Body of pancreas (tissue), 4 donors: ENCODE data around the gene ELF1. TPM values are rescaled to one million over a fixed set of nuclear protein-coding genes. Genes with fewer than 3 reads are reported as not detected.
"Not testable (repeated sequence)": the region's sequence is repeated elsewhere in the genome, so short reads cannot be mapped to it uniquely, and the experiment has no call there.

ENCODE experiments used
- ATAC-seq: fragments of 150-250 bp; one replicate; pipeline ENCODE4 v1.9.1; 2016
- DNase-seq, 4 donors: peaks; one replicate each; pipeline ENCODE4 v3.0.0-alpha.2; 2019
- H3K27ac ChIP-seq, 4 donors: fragments of 200-600 bp; sonication (generic); 1 replicate in 3 of 4; 2 replicates in 1 of 4; pipeline versions ENCODE4 v1.5.1 to v1.6.1; 2016 to 2019; ENCODE audit warnings: mild to moderate bottlenecking in 1 of 4, mixed read lengths in 1 of 4, moderate library complexity in 1 of 4
- H3K27me3 ChIP-seq, 2 donors: fragments of 200-600 bp; sonication (generic); one replicate each; pipeline ENCODE4 v1.6.0; 2016; ENCODE audit warnings: mild to moderate bottlenecking in 1 of 2
- H3K36me3 ChIP-seq, 2 donors: fragments of 200-600 bp; sonication (generic); replicated peaks in 1 of 2; 2 replicates each; pipeline ENCODE4 v1.5.1; 2016; ENCODE audit warnings: low read depth in 2 of 2; ENCODE audit not compliant: insufficient read depth in 1 of 2
- H3K4me1 ChIP-seq: fragments of 200-600 bp; sonication (generic); one replicate; pipeline ENCODE4 v1.6.0; 2016
- H3K4me3 ChIP-seq, 2 donors: fragments of 200-600 bp; sonication (generic); 1 replicate in 1 of 2; 2 replicates in 1 of 2; pipeline ENCODE4 v1.5.1; 2016 to 2019
- H3K9me3 ChIP-seq, 3 donors: fragments of 200-600 bp; sonication (generic); 1 replicate in 2 of 3; 2 replicates in 1 of 3; pipeline ENCODE4 v1.5.1; 2016
- POLR2A ChIP-seq, 3 donors: fragments of 450-650 bp; IDR thresholded peaks; one replicate each; pipeline ENCODE4 v1.6.1; 2016; ENCODE audit warnings: antibody characterized with exemption in 3 of 3, mild to moderate bottlenecking in 2 of 3
- WGBS, 2 donors: methylation state at CpG; one replicate each; pipeline ENCODE4 v1.1.5; 2017; 5-methylcytosine and 5-hydroxymethylcytosine counted together
- intact Hi-C: fragments of 100-400 bp; cut with DNase I; formaldehyde crosslinking; loops from one replicate; pipeline ENCODE4 v1.15.1; 2023
- total RNA-seq, 2 donors: library from RNA; depleted of rRNA; stranded (reverse); fragments of >200 nt; gene quantifications; one replicate each; pipeline ENCODE4 v1.1.0, GENCODE V29; 2016
- TF ChIP-seq, protein P1 (sequence below), 7 experiments: fragments of 450-650 bp in 4 of 7; fragments of 200-600 bp in 3 of 7; sonication (generic) in 3 of 7; IDR thresholded peaks; one replicate each; pipeline ENCODE4 v1.5.1; 2016 to 2019; ENCODE audit warnings: antibody characterized with exemption in 7 of 7

ELF1 gene
- total RNA-seq, 2 donors from 2014 or later, result 40.5 to 61.7 TPM

DNA sequence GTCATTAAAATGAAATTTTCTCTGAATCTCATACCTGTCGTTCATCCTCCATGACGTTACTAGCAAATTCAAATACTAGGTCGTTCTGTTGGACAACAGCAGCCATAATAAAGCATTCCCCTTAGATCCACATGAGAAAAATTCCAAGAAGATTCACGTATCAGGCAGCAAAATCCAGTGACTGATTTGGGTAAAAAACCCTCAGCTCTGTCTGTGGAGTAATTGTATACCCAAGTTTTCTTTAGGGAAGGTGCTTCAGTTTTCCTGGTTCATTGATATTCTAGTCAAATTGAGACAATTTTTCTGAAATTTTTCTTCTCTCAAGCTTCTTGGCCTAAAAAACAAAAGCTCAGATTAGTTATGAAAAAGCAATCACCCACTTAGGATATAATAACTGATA lies 37.2 kb downstream of the ELF1 start:
- H3K36me3 ChIP-seq, result no peaks in the 10 kb centered on the region
- 43 to 45% methylated on average over 4 of the region's 4 CpGs for WGBS, 2 donors
- no peak for DNase-seq
- peaks cover 79% of the 10 kb centered on the region for H3K4me1 ChIP-seq
- TF ChIP-seq, protein P1, sequence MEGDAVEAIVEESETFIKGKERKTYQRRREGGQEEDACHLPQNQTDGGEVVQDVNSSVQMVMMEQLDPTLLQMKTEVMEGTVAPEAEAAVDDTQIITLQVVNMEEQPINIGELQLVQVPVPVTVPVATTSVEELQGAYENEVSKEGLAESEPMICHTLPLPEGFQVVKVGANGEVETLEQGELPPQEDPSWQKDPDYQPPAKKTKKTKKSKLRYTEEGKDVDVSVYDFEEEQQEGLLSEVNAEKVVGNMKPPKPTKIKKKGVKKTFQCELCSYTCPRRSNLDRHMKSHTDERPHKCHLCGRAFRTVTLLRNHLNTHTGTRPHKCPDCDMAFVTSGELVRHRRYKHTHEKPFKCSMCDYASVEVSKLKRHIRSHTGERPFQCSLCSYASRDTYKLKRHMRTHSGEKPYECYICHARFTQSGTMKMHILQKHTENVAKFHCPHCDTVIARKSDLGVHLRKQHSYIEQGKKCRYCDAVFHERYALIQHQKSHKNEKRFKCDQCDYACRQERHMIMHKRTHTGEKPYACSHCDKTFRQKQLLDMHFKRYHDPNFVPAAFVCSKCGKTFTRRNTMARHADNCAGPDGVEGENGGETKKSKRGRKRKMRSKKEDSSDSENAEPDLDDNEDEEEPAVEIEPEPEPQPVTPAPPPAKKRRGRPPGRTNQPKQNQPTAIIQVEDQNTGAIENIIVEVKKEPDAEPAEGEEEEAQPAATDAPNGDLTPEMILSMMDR (IDR thresholded peaks at IDR 0.05), result no peak
- TF ChIP-seq POLR2A (IDR thresholded peaks at IDR 0.05), result no peak
- no peak overlapping the region for H3K4me3 ChIP-seq
- H3K27me3 ChIP-seq, result no peaks in the 10 kb centered on the region
- no peaks in the 10 kb centered on the region for H3K9me3 ChIP-seq
- intact Hi-C loops, result loop anchor here (10.0 kb wide), 1 partner anchor 73 kb away; no protein-coding TSS in a partner anchor
- H3K27ac ChIP-seq, result peak overlapping the region; percentile 30 to 85 (median 66)
- ATAC-seq, result no peak

DNA sequence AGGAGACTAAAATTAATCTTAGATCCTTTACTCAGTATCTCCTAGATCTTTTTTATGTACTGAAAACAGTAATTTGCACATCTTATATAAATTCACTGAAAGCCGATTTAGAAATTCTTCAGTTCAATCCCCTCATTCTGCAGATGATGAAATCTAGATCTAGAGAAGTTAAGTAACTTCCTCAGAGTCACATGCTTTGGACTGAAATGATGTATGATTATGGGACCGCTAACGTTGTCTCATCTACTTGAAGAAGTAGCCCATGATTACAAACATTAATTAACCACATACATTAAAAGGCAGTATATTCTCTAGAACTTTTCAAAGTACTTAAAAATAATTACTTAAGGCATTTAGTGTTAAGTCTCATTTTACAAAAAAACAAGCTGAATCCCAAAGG lies 37.8 kb downstream of the ELF1 start:
- Histone ChIP-seq H3K4me1 (peaks cover 77% of the 10 kb centered on the region), H3K27me3 (no peaks in the 10 kb centered on the region), H3K4me3 (no peak overlapping the region), H3K27ac (peak overlapping the region in 2 of 4 donors; percentile 37 to 85), H3K36me3 (no peaks in the 10 kb centered on the region), H3K9me3 (no peaks in the 10 kb centered on the region)
- TF ChIP-seq, protein P1 (IDR thresholded peaks at IDR 0.05), result no peak
- TF ChIP-seq POLR2A (IDR thresholded peaks at IDR 0.05), result no peak
- intact Hi-C loops, result loop anchor here (10.0 kb wide), 1 partner anchor 73 kb away; no protein-coding TSS in a partner anchor
- DNase-seq (no peak), ATAC-seq (no peak)
- WGBS, 2 donors, result 51 to 53% methylated on average over 3 of the region's 3 CpGs

DNA sequence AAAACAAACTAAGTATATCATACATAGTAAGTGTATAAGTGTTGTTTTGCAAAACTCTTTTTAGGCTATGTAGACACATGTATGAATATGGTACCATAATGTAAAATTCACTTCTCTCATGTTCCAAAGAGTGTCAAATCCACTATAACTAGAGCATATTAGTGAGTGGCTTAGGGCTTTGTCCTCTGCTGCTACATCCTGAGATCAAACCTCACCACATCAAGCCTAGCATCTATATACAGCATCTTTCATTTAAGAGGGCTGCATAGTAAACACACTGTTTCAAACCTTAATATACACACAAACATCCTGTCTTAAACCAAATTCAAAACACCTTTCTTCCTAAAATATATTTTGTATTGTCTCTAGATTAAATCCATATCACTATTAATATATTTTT lies 38.7 kb downstream of the ELF1 start:
- intact Hi-C loops, result loop anchor here (10.0 kb wide), 1 partner anchor 74 kb away; no protein-coding TSS in a partner anchor
- no peak overlapping the region for H3K4me3 ChIP-seq
- TF ChIP-seq, protein P1 (IDR thresholded peaks at IDR 0.05), result no peak
- no peak for TF ChIP-seq POLR2A (IDR thresholded peaks at IDR 0.05)

DNA sequence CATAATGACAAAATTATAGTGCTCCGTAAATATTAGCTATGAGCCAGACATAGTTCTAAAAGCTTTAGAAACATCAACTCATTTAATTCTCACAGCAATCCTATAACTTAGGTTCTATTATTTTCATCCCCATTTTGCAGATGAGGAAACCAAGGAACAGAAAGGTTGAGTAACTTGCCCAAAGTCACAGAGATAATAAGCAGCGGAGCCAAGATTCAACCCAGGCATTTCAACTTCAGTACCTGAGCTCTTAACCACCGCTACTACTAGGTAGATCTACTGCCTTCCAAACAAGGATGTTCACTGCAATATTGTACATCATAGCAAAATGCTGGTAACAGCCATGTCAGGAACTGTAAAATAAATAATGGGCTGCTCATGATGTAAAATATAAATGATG lies 39.9 kb downstream of the ELF1 start:
- TF ChIP-seq, protein P1 (IDR thresholded peaks at IDR 0.05), result no peak
- TF ChIP-seq POLR2A (IDR thresholded peaks at IDR 0.05), result no peak
- Histone ChIP-seq H3K36me3 (no peaks in the 10 kb centered on the region), H3K4me3 (no peak overlapping the region), H3K27ac (peak overlapping the region in 1 of 4 donors; percentile 8), H3K27me3 (no peaks in the 10 kb centered on the region), H3K9me3 (no peaks in the 10 kb centered on the region), H3K4me1 (peaks cover 80% of the 10 kb centered on the region)
- no peak for DNase-seq
- 74 to 86% methylated on average over 3 of the region's 3 CpGs for WGBS, 2 donors
- ATAC-seq, result no peak
- intact Hi-C loops, result no loop called here

More for the DNA sequence above, 38.7 kb downstream of the ELF1 start:
- H3K4me1 ChIP-seq, result peaks cover 77% of the 10 kb centered on the region
- ATAC-seq, result no peak
- H3K36me3 ChIP-seq, result no peaks in the 10 kb centered on the region
- H3K27me3 ChIP-seq, result no peaks in the 10 kb centered on the region
- no peaks in the 10 kb centered on the region for H3K9me3 ChIP-seq
- DNase-seq, result no peak
- peak overlapping the region in 1 of 4 donors; percentile 85 for H3K27ac ChIP-seq

DNA sequence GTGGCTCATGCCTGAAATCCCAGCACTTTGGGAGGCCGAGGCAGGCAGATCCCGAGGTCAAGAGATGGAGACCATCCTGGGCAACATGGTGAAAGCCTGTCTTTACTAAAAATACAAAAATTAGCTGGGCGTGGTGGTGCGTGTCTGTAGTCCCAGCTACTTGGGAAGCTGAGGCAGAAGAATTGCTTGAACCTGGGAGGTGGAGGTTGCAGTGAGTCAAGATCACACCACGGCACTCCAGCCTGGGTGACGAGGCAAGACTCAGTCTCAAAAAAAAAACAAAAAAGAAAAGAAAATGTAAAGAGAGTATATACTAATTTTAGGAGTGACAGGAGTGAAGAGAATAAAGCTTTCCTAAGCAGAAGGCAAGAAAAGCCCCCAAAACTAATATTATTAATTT lies 41.0 kb downstream of the ELF1 start:
- H3K27ac ChIP-seq, H3K36me3 ChIP-seq, H3K9me3 ChIP-seq, H3K27me3 ChIP-seq, ATAC-seq, H3K4me3 ChIP-seq, intact Hi-C loops, DNase-seq: not testable (repeated sequence)
- H3K4me1 ChIP-seq, result peaks cover 80% of the 10 kb centered on the region
- WGBS, 2 donors, result 82 to 84% methylated on average over 6 of the region's 6 CpGs
